Panc1 (cell line): ENCODE results near the gene TMEM117.

Experiments
- POLR2AphosphoS5 ChIP-seq: IDR thresholded peaks from 2 replicates; pipeline ENCODE4 v1.6.1; 2012; ENCODE audit warnings: mild to moderate bottlenecking, low read depth, low read length, moderate library complexity
- TF ChIP-seq, protein P1 (sequence below): fragments of 450-650 bp; IDR thresholded peaks from 2 replicates; pipeline ENCODE4 v1.5.1; 2017; ENCODE audit warnings: mild to moderate bottlenecking

DNA sequence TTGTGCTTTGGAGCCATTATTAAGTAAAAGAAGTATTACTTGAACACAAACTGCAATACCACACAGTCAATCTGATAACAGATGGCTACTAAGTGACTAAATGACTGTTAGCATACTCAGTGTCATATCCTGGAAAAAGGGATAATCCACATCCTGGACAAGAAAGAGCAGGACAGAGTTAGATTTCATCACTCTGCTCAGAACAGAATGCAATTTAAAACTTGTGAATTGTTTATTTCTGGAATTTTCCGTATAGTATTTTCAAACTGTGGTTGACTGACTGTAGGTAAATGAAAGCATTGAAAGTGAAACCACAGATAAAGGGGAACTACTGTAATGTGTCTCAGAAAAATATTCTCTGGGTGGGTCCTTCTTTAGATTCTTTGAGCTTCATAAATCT is 458.8 kb downstream of the TMEM117 start:
- TF ChIP-seq, protein P1, sequence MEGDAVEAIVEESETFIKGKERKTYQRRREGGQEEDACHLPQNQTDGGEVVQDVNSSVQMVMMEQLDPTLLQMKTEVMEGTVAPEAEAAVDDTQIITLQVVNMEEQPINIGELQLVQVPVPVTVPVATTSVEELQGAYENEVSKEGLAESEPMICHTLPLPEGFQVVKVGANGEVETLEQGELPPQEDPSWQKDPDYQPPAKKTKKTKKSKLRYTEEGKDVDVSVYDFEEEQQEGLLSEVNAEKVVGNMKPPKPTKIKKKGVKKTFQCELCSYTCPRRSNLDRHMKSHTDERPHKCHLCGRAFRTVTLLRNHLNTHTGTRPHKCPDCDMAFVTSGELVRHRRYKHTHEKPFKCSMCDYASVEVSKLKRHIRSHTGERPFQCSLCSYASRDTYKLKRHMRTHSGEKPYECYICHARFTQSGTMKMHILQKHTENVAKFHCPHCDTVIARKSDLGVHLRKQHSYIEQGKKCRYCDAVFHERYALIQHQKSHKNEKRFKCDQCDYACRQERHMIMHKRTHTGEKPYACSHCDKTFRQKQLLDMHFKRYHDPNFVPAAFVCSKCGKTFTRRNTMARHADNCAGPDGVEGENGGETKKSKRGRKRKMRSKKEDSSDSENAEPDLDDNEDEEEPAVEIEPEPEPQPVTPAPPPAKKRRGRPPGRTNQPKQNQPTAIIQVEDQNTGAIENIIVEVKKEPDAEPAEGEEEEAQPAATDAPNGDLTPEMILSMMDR = no peak
- no peak for TF ChIP-seq POLR2AphosphoS5
